H9 (cell line): Measurements from ENCODE around the gene PGAP6. TPM values are rescaled to one million over a fixed set of nuclear protein-coding genes. Genes with fewer than 3 reads are reported as not detected.

Experiments used
- DNase-seq: peaks from one replicate; pipeline ENCODE4 v3.0.0-alpha.2; 2017
- H2AFZ ChIP-seq: one replicate; pipeline ENCODE4 v1.6.1; 2013; ENCODE audit warnings: mild to moderate bottlenecking, low read length, control low read depth, moderate library complexity
- H2AK5ac ChIP-seq: 2 replicates; pipeline ENCODE4 v1.6.1; 2013; ENCODE audit warnings: low read length, control low read depth, mixed read lengths; ENCODE audit not compliant: insufficient read length
- H2BK120ac ChIP-seq: one replicate; pipeline ENCODE4 v1.6.1; 2013; ENCODE audit warnings: low read depth, mild to moderate bottlenecking, low read length, control low read depth, inconsistent platforms; ENCODE audit not compliant: poor library complexity, severe bottlenecking
- H2BK12ac ChIP-seq: 2 replicates; pipeline ENCODE4 v1.6.1; 2013; ENCODE audit warnings: low read length, control low read depth, mixed read lengths, low read depth; ENCODE audit not compliant: insufficient read length
- H2BK15ac ChIP-seq: 2 replicates; pipeline ENCODE4 v1.6.1; 2013; ENCODE audit warnings: low read depth, low read length, control low read depth
- H2BK20ac ChIP-seq: one replicate; pipeline ENCODE4 v1.6.1; 2013; ENCODE audit warnings: low read depth, mild to moderate bottlenecking, low read length, control low read depth, inconsistent platforms; ENCODE audit not compliant: poor library complexity, severe bottlenecking
- H2BK5ac ChIP-seq: 2 replicates; pipeline ENCODE4 v1.6.1; 2013; ENCODE audit warnings: low read length, control low read depth, mixed read lengths; ENCODE audit not compliant: insufficient read length
- H3K14ac ChIP-seq: 2 replicates; pipeline ENCODE4 v1.6.1; 2013; ENCODE audit warnings: low read length, control low read depth; ENCODE audit not compliant: insufficient read depth
- H3K18ac ChIP-seq: 2 replicates; pipeline ENCODE4 v1.6.1; 2013; ENCODE audit warnings: low read depth, mild to moderate bottlenecking, mixed read lengths, low read length, control low read depth; ENCODE audit not compliant: insufficient read length
- H3K23ac ChIP-seq: 2 replicates; pipeline ENCODE4 v1.6.1; 2013; ENCODE audit warnings: low read length, control low read depth, mixed read lengths, low read depth; ENCODE audit not compliant: insufficient read length
- H3K23me2 ChIP-seq: 2 replicates; pipeline ENCODE4 v1.6.1; 2013; ENCODE audit warnings: low read depth, mild to moderate bottlenecking, mixed read lengths, low read length, control low read depth; ENCODE audit not compliant: insufficient read length, poor library complexity, severe bottlenecking
- H3K27ac ChIP-seq: 2 replicates; pipeline ENCODE4 v1.5.1; 2013; ENCODE audit warnings: low read length, control low read depth, mixed read lengths, low read depth; ENCODE audit not compliant: insufficient read length
- H3K27me3 ChIP-seq: 2 replicates; pipeline ENCODE4 v1.6.1; 2013; ENCODE audit warnings: low read length, control low read depth, inconsistent platforms; ENCODE audit not compliant: insufficient read depth
- H3K4ac ChIP-seq: 2 replicates; pipeline ENCODE4 v1.6.1; 2013; ENCODE audit warnings: low read depth, mild to moderate bottlenecking, control low read depth, inconsistent platforms, low read length, moderate library complexity
- H3K4me1 ChIP-seq: 2 replicates; pipeline ENCODE4 v1.6.1; 2013; ENCODE audit warnings: low read length, control low read depth, inconsistent platforms; ENCODE audit not compliant: insufficient read depth
- H3K4me2 ChIP-seq: 2 replicates; pipeline ENCODE4 v1.6.1; 2013; ENCODE audit warnings: low read length, control low read depth, mixed read lengths; ENCODE audit not compliant: insufficient read length, insufficient read depth
- H3K56ac ChIP-seq: 2 replicates; pipeline ENCODE4 v1.6.1; 2013; ENCODE audit warnings: low read depth, mild to moderate bottlenecking, mixed read lengths, low read length, control low read depth; ENCODE audit not compliant: insufficient read length
- H3K79me1 ChIP-seq: 2 replicates; pipeline ENCODE4 v1.6.1; 2013; ENCODE audit warnings: low read depth, mild to moderate bottlenecking, moderate library complexity, low read length, control low read depth, inconsistent platforms; ENCODE audit not compliant: insufficient read depth, poor library complexity, severe bottlenecking
- H3K79me2 ChIP-seq: 2 replicates; pipeline ENCODE4 v1.6.1; 2013; ENCODE audit warnings: low read length, control low read depth, inconsistent platforms; ENCODE audit not compliant: insufficient read depth
- H3K9ac ChIP-seq: 2 replicates; pipeline ENCODE4 v1.6.1; 2013; ENCODE audit warnings: low read length, control low read depth, mixed read lengths; ENCODE audit not compliant: insufficient read length; ENCODE audit errors: extremely low read depth
- H3K9me3 ChIP-seq: one replicate; pipeline ENCODE4 v1.6.1; 2013; ENCODE audit warnings: low read depth, low read length, inconsistent platforms; ENCODE audit not compliant: control insufficient read depth
- H3T11ph ChIP-seq: one replicate; pipeline ENCODE4 v1.6.1; 2013; ENCODE audit warnings: mild to moderate bottlenecking, low read length, control low read depth, inconsistent platforms
- H4K20me1 ChIP-seq: one replicate; pipeline ENCODE4 v1.6.1; 2013; ENCODE audit not compliant: control insufficient read depth, insufficient read length, insufficient read depth
- H4K5ac ChIP-seq: 2 replicates; pipeline ENCODE4 v1.6.1; 2013; ENCODE audit warnings: low read depth, mild to moderate bottlenecking, mixed read lengths, low read length, control low read depth; ENCODE audit not compliant: insufficient read length
- H4K8ac ChIP-seq: replicated peaks from 2 replicates; pipeline ENCODE4 v1.6.1; 2013; ENCODE audit warnings: low read length, control low read depth, mixed read lengths, low read depth; ENCODE audit not compliant: insufficient read length
- H4K91ac ChIP-seq: 2 replicates; pipeline ENCODE4 v1.6.1; 2013; ENCODE audit warnings: low read depth, mild to moderate bottlenecking, moderate library complexity, mixed read lengths, low read length, control low read depth; ENCODE audit not compliant: insufficient read length
- H3K27ac Mint-ChIP-seq, 3 experiments: 2 replicates in 2 of 3; 3 replicates in 1 of 3; pipeline ENCODE4 v1.8.0; 2020 to 2021; ENCODE audit warnings: mixed read lengths in 3 of 3, mild to moderate bottlenecking in 1 of 3, moderate library complexity in 1 of 3
- H3K27me3 Mint-ChIP-seq: 2 replicates; pipeline ENCODE4 v1.8.0; 2021; ENCODE audit warnings: low read depth, mild to moderate bottlenecking, moderate library complexity, mixed read lengths
- H3K36me3 Mint-ChIP-seq, 3 experiments: 2 replicates in 2 of 3; 3 replicates in 1 of 3; pipeline ENCODE4 v1.8.0; 2020 to 2021; ENCODE audit warnings: low read depth in 3 of 3, mixed read lengths in 3 of 3; ENCODE audit not compliant: insufficient read depth in 1 of 3
- H3K4me1 Mint-ChIP-seq, 2 experiments: 2 replicates each; pipeline ENCODE4 v1.8.0; 2020; ENCODE audit warnings: mixed read lengths in 2 of 2
- H3K4me3 Mint-ChIP-seq, 2 experiments: 2 replicates in 1 of 2; 3 replicates in 1 of 2; pipeline ENCODE4 v1.8.0; 2020 to 2021; ENCODE audit warnings: mild to moderate bottlenecking in 2 of 2, mixed read lengths in 2 of 2, moderate library complexity in 1 of 2
- H3K9me3 Mint-ChIP-seq, 2 experiments: 2 replicates in 1 of 2; 3 replicates in 1 of 2; pipeline ENCODE4 v1.8.0; 2020; ENCODE audit warnings: mild to moderate bottlenecking in 2 of 2, mixed read lengths in 2 of 2, moderate library complexity in 1 of 2
- CTCF ChIP-seq: fragments of 200-600 bp; sonication (generic); conservative IDR thresholded peaks from 3 replicates; pipeline ENCODE4 v1.8.0; 2021; ENCODE audit warnings: antibody characterized with exemption, mild to moderate bottlenecking
- WGBS: extraction: QIAGEN DNeasy Blood & Tissue Kit; methylation state at CpG from one replicate; pipeline ENCODE4 v1.1.7; 2013; ENCODE audit warnings: missing lambda C conversion rate, low lambda C conversion rate, mixed read lengths; ENCODE audit not compliant: insufficient read length; ENCODE audit errors: extremely low coverage; 5-methylcytosine and 5-hydroxymethylcytosine counted together
- total RNA-seq: library from RNA; stranded (reverse); gene quantifications from 2 replicates; pipeline ENCODE4 v1.2.1, GENCODE V29; 2021

Gene PGAP6
- total RNA-seq, 1 experiment from 2014 or later: 111 TPM

- no peak overlapping the region for H4K91ac ChIP-seq
- no peaks in the 10 kb centered on the region for H3K27me3 Mint-ChIP-seq
- H3K9me3 Mint-ChIP-seq: no peaks in the 10 kb centered on the region
- peaks cover 44 to 76% (median 50%) of the 10 kb centered on the region in 3 experiments for H3K36me3 Mint-ChIP-seq
- no peak overlapping the region for H4K5ac ChIP-seq
- no peak overlapping the region for H2BK12ac ChIP-seq
- H2AK5ac ChIP-seq: no peak overlapping the region
- H3K56ac ChIP-seq: no peak overlapping the region
- no peak overlapping the region for H3T11ph ChIP-seq
- no peaks in the 10 kb centered on the region for H3K9me3 ChIP-seq
- no peak overlapping the region for H2BK120ac ChIP-seq
- H2AFZ ChIP-seq: no peak overlapping the region
- no peak overlapping the region for H4K8ac ChIP-seq
- peak overlapping the region in 2 of 3 experiments; percentile 8 to 14; a peak in 2 of 7 replicates for H3K27ac Mint-ChIP-seq
- H3K27ac ChIP-seq: no peak overlapping the region
- H3K23me2 ChIP-seq: no peaks in the 10 kb centered on the region
- H2BK5ac ChIP-seq: no peak overlapping the region
- H3K79me2 ChIP-seq: peaks cover 37% of the 10 kb centered on the region; the same call in 1 of the 2 replicates
- no peaks in the 10 kb centered on the region for H3K27me3 ChIP-seq
- no peaks in the 10 kb centered on the region; the same call in 1 of the 2 replicates for H3K4me1 ChIP-seq
- H3K23ac ChIP-seq: no peak overlapping the region
- no peak for TF ChIP-seq CTCF
- H3K4me3 Mint-ChIP-seq: no peak overlapping the region
- no peak overlapping the region for H3K4me2 ChIP-seq
- H4K20me1 ChIP-seq: no peaks in the 10 kb centered on the region
- no CpG with 5 or more reads among the region's 15 CpGs for WGBS
- H2BK15ac ChIP-seq: no peak overlapping the region
- H2BK20ac ChIP-seq: no peak overlapping the region
- H3K18ac ChIP-seq: no peak overlapping the region
- peaks cover 7% of the 10 kb centered on the region for H3K79me1 ChIP-seq
- DNase-seq: no peak
- H3K4me1 Mint-ChIP-seq: peaks cover 13 to 17% of the 10 kb centered on the region in 2 experiments
- no peak overlapping the region for H3K14ac ChIP-seq
- no peak overlapping the region for H3K9ac ChIP-seq
- no peak overlapping the region for H3K4ac ChIP-seq
These were observed 35.2 kb downstream of the PGAP6 start for GRCh38 chr16:346587-346986.
